GM20000 (cell line): ENCODE results near the gene APOL4.

Experiments used
- DNase-seq: peaks from one replicate; pipeline ENCODE4 v3.0.0; 2012; ENCODE audit warnings: low spot score
- TF ChIP-seq, protein P1 (sequence below): IDR thresholded peaks from 2 replicates; pipeline ENCODE4 v1.5.1; 2012; ENCODE audit warnings: mild to moderate bottlenecking, control low read depth; ENCODE audit errors: extremely low read depth, missing control alignments

Gene APOL4

GRCh38 chr22:36199001-36199551 is 2.5 kb downstream of the APOL4 start:
- no peak for DNase-seq
- TF ChIP-seq, protein P1, sequence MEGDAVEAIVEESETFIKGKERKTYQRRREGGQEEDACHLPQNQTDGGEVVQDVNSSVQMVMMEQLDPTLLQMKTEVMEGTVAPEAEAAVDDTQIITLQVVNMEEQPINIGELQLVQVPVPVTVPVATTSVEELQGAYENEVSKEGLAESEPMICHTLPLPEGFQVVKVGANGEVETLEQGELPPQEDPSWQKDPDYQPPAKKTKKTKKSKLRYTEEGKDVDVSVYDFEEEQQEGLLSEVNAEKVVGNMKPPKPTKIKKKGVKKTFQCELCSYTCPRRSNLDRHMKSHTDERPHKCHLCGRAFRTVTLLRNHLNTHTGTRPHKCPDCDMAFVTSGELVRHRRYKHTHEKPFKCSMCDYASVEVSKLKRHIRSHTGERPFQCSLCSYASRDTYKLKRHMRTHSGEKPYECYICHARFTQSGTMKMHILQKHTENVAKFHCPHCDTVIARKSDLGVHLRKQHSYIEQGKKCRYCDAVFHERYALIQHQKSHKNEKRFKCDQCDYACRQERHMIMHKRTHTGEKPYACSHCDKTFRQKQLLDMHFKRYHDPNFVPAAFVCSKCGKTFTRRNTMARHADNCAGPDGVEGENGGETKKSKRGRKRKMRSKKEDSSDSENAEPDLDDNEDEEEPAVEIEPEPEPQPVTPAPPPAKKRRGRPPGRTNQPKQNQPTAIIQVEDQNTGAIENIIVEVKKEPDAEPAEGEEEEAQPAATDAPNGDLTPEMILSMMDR: no peak

- TF ChIP-seq, protein P1: no peak
- DNase-seq: no peak
Observed at GRCh38 chr22:36198536-36198935, 3.1 kb downstream of the APOL4 start.

DNA sequence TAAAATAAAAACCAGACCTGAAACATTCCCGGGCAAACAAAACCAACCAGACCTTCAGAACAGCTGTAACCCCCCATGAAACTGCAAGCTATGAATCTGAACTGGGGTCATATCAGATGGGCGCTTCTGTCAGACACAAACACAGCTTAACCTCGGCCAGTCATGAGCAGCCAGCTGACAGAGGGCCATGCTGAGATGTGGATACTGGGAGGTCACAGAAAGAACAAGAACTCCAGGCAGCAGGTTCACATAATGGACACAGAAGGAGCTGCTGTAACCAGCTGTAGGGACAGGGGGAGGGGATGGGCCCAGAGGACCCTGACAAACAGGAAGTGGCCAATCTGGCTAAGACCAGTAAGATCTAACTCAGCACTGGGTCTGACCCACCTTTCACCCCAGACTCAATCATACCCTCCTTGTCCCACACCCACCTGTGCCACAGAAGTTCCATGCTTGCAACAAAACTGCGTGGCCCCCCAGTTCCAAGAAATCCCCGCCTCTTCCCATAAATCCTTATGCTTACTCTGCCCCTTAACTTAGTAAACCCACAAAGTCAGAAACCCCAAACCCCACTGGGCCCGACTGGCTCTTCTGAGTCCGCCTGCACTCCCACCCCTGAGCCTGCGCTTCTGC is 4.0 kb downstream of the APOL4 start:
- peak; percentile 15 for DNase-seq
- TF ChIP-seq, protein P1: no peak

DNA sequence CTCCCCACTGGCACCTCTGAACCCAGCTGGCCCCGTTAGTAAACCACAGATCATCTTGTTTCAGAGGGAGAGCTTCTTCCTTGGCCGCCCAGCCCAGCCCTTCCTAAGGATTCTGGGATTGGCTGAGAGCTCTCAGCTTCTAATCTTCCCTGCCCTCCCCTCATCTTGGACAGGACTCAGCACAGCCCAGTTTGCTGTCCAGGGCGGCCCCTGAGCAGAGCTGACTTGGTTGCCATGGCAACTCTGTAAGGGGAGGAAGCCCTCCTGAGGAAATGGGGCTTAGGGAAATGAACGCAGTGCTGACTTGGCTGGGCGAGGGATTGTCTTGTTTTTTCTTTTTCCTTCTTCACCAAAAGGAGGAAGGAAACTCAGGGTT is 4.6 kb downstream of the APOL4 start:
- TF ChIP-seq, protein P1: no peak
- DNase-seq: no peak

GRCh38 chr22:36196254-36197064 is 5.2 kb downstream of the APOL4 start:
- TF ChIP-seq, protein P1: no peak
- DNase-seq: no peak

GRCh38 chr22:36194971-36195370 is 6.6 kb downstream of the APOL4 start:
- TF ChIP-seq, protein P1: peak; percentile 24
- DNase-seq: peak; percentile 51

GRCh38 chr22:36194385-36194784 is 7.2 kb downstream of the APOL4 start:
- no peak for DNase-seq
- TF ChIP-seq, protein P1: no peak
